HepG2 (cell line): ENCODE measurements around the gene DTX4. TPM values are rescaled to one million over a fixed set of nuclear protein-coding genes. Genes with fewer than 3 reads are reported as not detected.

Experiments used
- ATAC-seq: fragments of 200-7000 bp; cut with Tn5 transposase; 3 replicates; pipeline ENCODE4 v1.9.1; 2020; ENCODE audit warnings: mild to moderate bottlenecking, moderate library complexity
- BruUV-seq: library from RNA; stranded (reverse); fragments of 400-500 nt; replicated peaks from 2 replicates; lab custom pipeline; 2021; lab: Mats Ljungman, UMichigan
- CTCF ChIA-PET: fragments of 300-600 bp; formaldehyde crosslinking; extraction: SDS; loops from one replicate; lab custom pipeline; 2021; ENCODE audit warnings: low total read pairs, inconsistent platforms, low intra/inter-chr PET ratio; lab: Yijun Ruan, JAX
- POLR2A ChIA-PET: fragments of 350-600 bp; sonication (Branson Sonifier 250); formaldehyde crosslinking; loops from one replicate; lab custom pipeline; 2020; ENCODE audit warnings: antibody characterized with exemption, inconsistent platforms; lab: Yijun Ruan, JAX
- DNase-seq: peaks from one replicate; pipeline ENCODE4 v3.0.0-alpha.2; 2015; ENCODE audit warnings: low spot score
- FAIRE-seq: peaks from 3 replicates; lab custom pipeline; 2011; peaks lifted over from hg19 to GRCh38; lab: Jason Lieb, UNC
- H2AFZ ChIP-seq: one replicate; pipeline ENCODE4 v1.6.1; 2011; ENCODE audit warnings: low read length, inconsistent platforms
- H3K27ac ChIP-seq: fragments of 300-600 bp; 3 replicates; pipeline ENCODE4 v1.8.0; 2011; ENCODE audit warnings: mixed run types, mild to moderate bottlenecking, mixed read lengths, low read length, inconsistent platforms; ENCODE audit not compliant: insufficient read depth; ENCODE audit errors: extremely low read length
- H3K27me3 ChIP-seq, 2 experiments: fragments of 200-600 bp in 1 of 2; 2 replicates in 1 of 2; 3 replicates in 1 of 2; pipeline versions ENCODE4 v1.6.0 to v1.8.0; 2011; ENCODE audit warnings: low read length in 2 of 2, mild to moderate bottlenecking in 2 of 2, moderate library complexity in 2 of 2, inconsistent platforms in 1 of 2; ENCODE audit not compliant: insufficient read depth in 2 of 2, control insufficient read depth in 1 of 2
- H3K36me3 ChIP-seq, 2 experiments: fragments of 200-600 bp in 1 of 2; replicated peaks in 1 of 2; 2 replicates in 1 of 2; 3 replicates in 1 of 2; pipeline versions ENCODE4 v1.5.1 to v1.8.0; 2011; ENCODE audit warnings: low read length in 2 of 2, inconsistent platforms in 1 of 2; ENCODE audit not compliant: insufficient read depth in 2 of 2, control insufficient read depth in 1 of 2
- H3K4me1 ChIP-seq: 2 replicates; pipeline ENCODE4 v1.5.1; 2012; ENCODE audit warnings: low read length, inconsistent platforms; ENCODE audit not compliant: insufficient read depth
- H3K4me2 ChIP-seq: 2 replicates; pipeline ENCODE4 v1.6.0; 2011; ENCODE audit warnings: low read depth, low read length, inconsistent platforms
- H3K4me3 ChIP-seq, 3 experiments: fragments of 200-600 bp in 1 of 3; sonication (generic), shearing (Covaris generic) in 1 of 3; replicated peaks in 1 of 3; 2 replicates each; pipeline ENCODE4 v1.5.1; 2011 to 2016; ENCODE audit warnings: low read length in 3 of 3, inconsistent platforms in 2 of 3, low read depth in 2 of 3, mild to moderate bottlenecking in 2 of 3, control low read depth in 1 of 3, mixed read lengths in 1 of 3; ENCODE audit not compliant: insufficient read depth in 1 of 3
- H3K79me2 ChIP-seq: one replicate; pipeline ENCODE4 v1.6.1; 2011; ENCODE audit warnings: low read length, inconsistent platforms; ENCODE audit not compliant: insufficient read depth
- H3K9ac ChIP-seq: 2 replicates; pipeline ENCODE4 v1.6.0; 2011; ENCODE audit warnings: mild to moderate bottlenecking, low read depth, low read length, inconsistent platforms; ENCODE audit not compliant: insufficient read depth
- H3K9me3 ChIP-seq: 2 replicates; pipeline ENCODE4 v1.5.1; 2012; ENCODE audit warnings: mild to moderate bottlenecking, low read length
- H4K20me1 ChIP-seq: 2 replicates; pipeline ENCODE4 v1.6.0; 2011; ENCODE audit warnings: inconsistent platforms, mild to moderate bottlenecking, low read length, moderate library complexity; ENCODE audit not compliant: insufficient read depth
- AGO2 ChIP-seq: fragments of 200-400 bp; formaldehyde crosslinking; optimal IDR thresholded peaks from 2 replicates; pipeline ENCODE3; 2017; ENCODE audit warnings: mild to moderate bottlenecking, low read depth, low read length, moderate library complexity
- ATF1 ChIP-seq: IDR thresholded peaks from 2 replicates; pipeline ENCODE4 v1.6.1; 2016; ENCODE audit warnings: mild to moderate bottlenecking, control low read depth
- CAMTA2 ChIP-seq: sonication (generic); formaldehyde crosslinking; IDR thresholded peaks from 2 replicates; pipeline ENCODE4 v1.4.0; 2020; ENCODE audit warnings: mild to moderate bottlenecking, missing genetic modification reagents, borderline replicate concordance
- CCDC6 ChIP-seq: sonication (generic); formaldehyde crosslinking; IDR thresholded peaks from 2 replicates; pipeline ENCODE4 v1.8.1; 2022; ENCODE audit warnings: mild to moderate bottlenecking, missing genetic modification reagents, moderate library complexity
- DBP ChIP-seq: sonication (generic); formaldehyde crosslinking; IDR thresholded peaks from 2 replicates; pipeline ENCODE4 v1.4.0; 2020; ENCODE audit warnings: missing genetic modification reagents; ENCODE audit errors: not compliant biosample characterization
- GLI4 ChIP-seq: sonication (generic); formaldehyde crosslinking; IDR thresholded peaks from 2 replicates; pipeline ENCODE4 v1.5.1; 2020; ENCODE audit warnings: missing genetic modification reagents, mild to moderate bottlenecking, moderate library complexity, borderline replicate concordance
- HNF4G ChIP-seq, 2 experiments: sonication (generic) in 1 of 2; formaldehyde crosslinking in 1 of 2; IDR thresholded peaks; 2 replicates each; pipeline versions ENCODE4 v1.4.0 to v1.6.1; 2011 to 2020; ENCODE audit warnings: borderline replicate concordance in 2 of 2, low read depth in 2 of 2, mild to moderate bottlenecking in 2 of 2, low read length in 1 of 2, missing genetic modification reagents in 1 of 2, moderate library complexity in 1 of 2
- KLF9 ChIP-seq: IDR thresholded peaks from 2 replicates; pipeline ENCODE4 v1.6.1; 2016; ENCODE audit warnings: low read depth
- MAFF ChIP-seq: IDR thresholded peaks from 2 replicates; pipeline ENCODE4 v1.6.1; 2011; ENCODE audit warnings: low read depth, low read length, improper control_type of control experiment
- MED1 ChIP-seq: sonication (generic); formaldehyde crosslinking; IDR thresholded peaks from 2 replicates; pipeline ENCODE4 v1.4.0; 2020; ENCODE audit warnings: missing genetic modification reagents
- PHB2 ChIP-seq: fragments of 450-650 bp; IDR thresholded peaks from 2 replicates; pipeline ENCODE4 v1.6.1; 2018; ENCODE audit not compliant: partially characterized antibody
- RXRB ChIP-seq: IDR thresholded peaks from 2 replicates; pipeline ENCODE4 v1.6.1; 2016; ENCODE audit warnings: borderline replicate concordance, missing genetic modification reagents, missing compliant biosample characterization
- SIX1 ChIP-seq: sonication (generic); formaldehyde crosslinking; IDR thresholded peaks from 2 replicates; pipeline ENCODE4 v1.4.0; 2020; ENCODE audit warnings: missing genetic modification reagents, borderline replicate concordance
- ZNF501 ChIP-seq: sonication (generic); formaldehyde crosslinking; IDR thresholded peaks from 2 replicates; pipeline ENCODE4 v1.5.1; 2020; ENCODE audit warnings: mild to moderate bottlenecking, moderate library complexity, missing genetic modification reagents
- ZNF530 ChIP-seq: sonication (generic); formaldehyde crosslinking; IDR thresholded peaks from 2 replicates; pipeline ENCODE4 v1.5.0; 2020; ENCODE audit warnings: low read depth, mild to moderate bottlenecking, missing genetic modification reagents
- ZNF543 ChIP-seq: sonication (generic); formaldehyde crosslinking; IDR thresholded peaks from 2 replicates; pipeline ENCODE4 v1.4.0; 2020; ENCODE audit warnings: mild to moderate bottlenecking, missing genetic modification reagents
- ZNF773 ChIP-seq: sonication (generic); formaldehyde crosslinking; IDR thresholded peaks from 2 replicates; pipeline ENCODE4 v1.4.0; 2020; ENCODE audit warnings: missing genetic modification reagents, borderline replicate concordance
- WGBS: methylation state at CpG from one replicate; pipeline ENCODE4 v1.1.6; 2017; ENCODE audit warnings: low lambda C conversion rate; 5-methylcytosine and 5-hydroxymethylcytosine counted together
- in situ Hi-C: cut with HindIII; loops from 2 replicates; pipeline ENCODE4 v1.10.0; 2017; ENCODE audit warnings: low pct_unique_long_range_greater_than_20kb; ENCODE audit not compliant: extremely low pct_ligation_motif_present
- intact Hi-C: fragments of 100-400 bp; cut with micrococcal nuclease; formaldehyde crosslinking; loops from one replicate; pipeline ENCODE4 v1.10.0; 2022; ENCODE audit not compliant: unreplicated experiment
- polyA plus RNA-seq, 8 experiments: library from polyadenylated mRNA; depleted of rRNA in 3 of 8; stranded (reverse) in 7 of 8; unstranded in 1 of 8; fragments of >200 nt; fragmentation: Illumina TruSeq in 4 of 8; extraction: Trizol in 4 of 8; gene quantifications; 2 replicates each; pipeline versions ENCODE4 v1.2.1 to v1.2.3, GENCODE V29; 2011 to 2016; ENCODE audit warnings: low read depth in 4 of 8, missing spikeins in 1 of 8, mixed read lengths in 1 of 8; ENCODE audit not compliant: insufficient read depth in 1 of 8
- total RNA-seq, 5 experiments: library from RNA; depleted of rRNA; stranded (reverse); fragments of >200 nt; fragmentation: Illumina TruSeq; extraction: Trizol; gene quantifications; 2 replicates each; pipeline ENCODE4 v1.2.3, GENCODE V29; 2016; ENCODE audit warnings: low read depth in 1 of 5
- TF ChIP-seq, protein P1 (sequence below): sonication (generic); formaldehyde crosslinking; IDR thresholded peaks from 2 replicates; pipeline ENCODE4 v1.4.0; 2020; ENCODE audit warnings: missing genetic modification reagents, borderline replicate concordance
- TF ChIP-seq, protein P2 (sequence below): sonication (generic); formaldehyde crosslinking; IDR thresholded peaks from 2 replicates; pipeline ENCODE4 v1.5.1; 2020; ENCODE audit warnings: missing genetic modification reagents, mild to moderate bottlenecking, borderline replicate concordance

Gene DTX4
- total and polyA plus RNA-seq, 2 of the 13 experiments (the other 11 are each of a cell fraction or from before 2014, with no cell fraction given): 0.67 to 5.6 TPM

DNA sequence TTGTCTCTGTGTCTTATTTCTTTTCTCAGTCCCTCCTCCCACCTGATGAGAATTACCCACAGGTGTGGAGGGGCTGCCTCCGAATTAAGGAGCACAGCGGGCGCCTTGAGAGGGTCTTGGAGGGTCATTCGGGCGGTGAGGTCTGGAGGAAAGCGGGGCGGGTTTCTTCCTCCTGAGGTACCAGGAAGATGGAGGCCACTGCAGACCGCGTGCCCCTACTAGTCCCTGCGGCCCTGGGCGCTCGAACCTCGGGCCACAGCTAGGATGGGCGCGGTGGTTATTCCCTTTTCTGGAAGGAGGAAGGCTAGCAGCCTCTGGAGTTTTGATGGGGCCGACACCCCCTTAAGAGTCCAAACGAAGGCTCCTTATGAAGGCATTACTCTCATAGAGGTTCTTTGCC lies 34.7 kb upstream of the DTX4 start:
- Histone ChIP-seq H4K20me1 (no peaks in the 10 kb centered on the region), H3K4me2 (no peak overlapping the region), H3K27me3 (no peaks in the 10 kb centered on the region), H3K36me3 (no peaks in the 10 kb centered on the region), H3K9me3 (peaks cover 4% of the 10 kb centered on the region), H3K4me1 (peaks cover 19% of the 10 kb centered on the region), H3K9ac (no peak overlapping the region), H3K79me2 (no peaks in the 10 kb centered on the region), H3K4me3 (no peak overlapping the region), H3K27ac (no peak overlapping the region), H2AFZ (no peak overlapping the region)
- intact Hi-C loops (loop anchor here (10.0 kb wide), 1 partner anchor 482 kb away; no protein-coding TSS in a partner anchor), in situ Hi-C loops (loop anchor here (5.0 kb wide), 1 partner anchor 40 kb away; no protein-coding TSS in a partner anchor)
- CTCF ChIA-PET: no interaction called here
- ATAC-seq (no peak), FAIRE-seq (no peak), DNase-seq (no peak)
- POLR2A ChIA-PET: no interaction called here
- BruUV-seq: no TSS peak
- TF ChIP-seq AGO2 (no peak), SIX1 (no peak), ZNF530 (CRISPR knock-in tag) (no peak), MED1 (no peak), HNF4G (IDR thresholded peaks at IDR 0.05; ENCODE audit: borderline replicate concordance, low read depth, low read length) (no peak), HNF4G (CRISPR knock-in tag; IDR thresholded peaks at IDR 0.05; ENCODE audit: borderline replicate concordance, low read depth) (no peak), ZNF543 (CRISPR knock-in tag) (no peak), GLI4 (no peak), ATF1 (CRISPR knock-in tag) (no peak), DBP (no peak), PHB2 (no peak), KLF9 (CRISPR knock-in tag) (no peak), ZNF501 (no peak), CCDC6 (CRISPR knock-in tag) (no peak), RXRB (CRISPR knock-in tag) (no peak), CAMTA2 (CRISPR knock-in tag) (no peak), MAFF (no peak), ZNF773 (CRISPR knock-in tag) (no peak)
- TF ChIP-seq, protein P1, sequence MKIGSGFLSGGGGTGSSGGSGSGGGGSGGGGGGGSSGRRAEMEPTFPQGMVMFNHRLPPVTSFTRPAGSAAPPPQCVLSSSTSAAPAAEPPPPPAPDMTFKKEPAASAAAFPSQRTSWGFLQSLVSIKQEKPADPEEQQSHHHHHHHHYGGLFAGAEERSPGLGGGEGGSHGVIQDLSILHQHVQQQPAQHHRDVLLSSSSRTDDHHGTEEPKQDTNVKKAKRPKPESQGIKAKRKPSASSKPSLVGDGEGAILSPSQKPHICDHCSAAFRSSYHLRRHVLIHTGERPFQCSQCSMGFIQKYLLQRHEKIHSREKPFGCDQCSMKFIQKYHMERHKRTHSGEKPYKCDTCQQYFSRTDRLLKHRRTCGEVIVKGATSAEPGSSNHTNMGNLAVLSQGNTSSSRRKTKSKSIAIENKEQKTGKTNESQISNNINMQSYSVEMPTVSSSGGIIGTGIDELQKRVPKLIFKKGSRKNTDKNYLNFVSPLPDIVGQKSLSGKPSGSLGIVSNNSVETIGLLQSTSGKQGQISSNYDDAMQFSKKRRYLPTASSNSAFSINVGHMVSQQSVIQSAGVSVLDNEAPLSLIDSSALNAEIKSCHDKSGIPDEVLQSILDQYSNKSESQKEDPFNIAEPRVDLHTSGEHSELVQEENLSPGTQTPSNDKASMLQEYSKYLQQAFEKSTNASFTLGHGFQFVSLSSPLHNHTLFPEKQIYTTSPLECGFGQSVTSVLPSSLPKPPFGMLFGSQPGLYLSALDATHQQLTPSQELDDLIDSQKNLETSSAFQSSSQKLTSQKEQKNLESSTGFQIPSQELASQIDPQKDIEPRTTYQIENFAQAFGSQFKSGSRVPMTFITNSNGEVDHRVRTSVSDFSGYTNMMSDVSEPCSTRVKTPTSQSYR (CRISPR knock-in tag): no peak
- TF ChIP-seq, protein P2, sequence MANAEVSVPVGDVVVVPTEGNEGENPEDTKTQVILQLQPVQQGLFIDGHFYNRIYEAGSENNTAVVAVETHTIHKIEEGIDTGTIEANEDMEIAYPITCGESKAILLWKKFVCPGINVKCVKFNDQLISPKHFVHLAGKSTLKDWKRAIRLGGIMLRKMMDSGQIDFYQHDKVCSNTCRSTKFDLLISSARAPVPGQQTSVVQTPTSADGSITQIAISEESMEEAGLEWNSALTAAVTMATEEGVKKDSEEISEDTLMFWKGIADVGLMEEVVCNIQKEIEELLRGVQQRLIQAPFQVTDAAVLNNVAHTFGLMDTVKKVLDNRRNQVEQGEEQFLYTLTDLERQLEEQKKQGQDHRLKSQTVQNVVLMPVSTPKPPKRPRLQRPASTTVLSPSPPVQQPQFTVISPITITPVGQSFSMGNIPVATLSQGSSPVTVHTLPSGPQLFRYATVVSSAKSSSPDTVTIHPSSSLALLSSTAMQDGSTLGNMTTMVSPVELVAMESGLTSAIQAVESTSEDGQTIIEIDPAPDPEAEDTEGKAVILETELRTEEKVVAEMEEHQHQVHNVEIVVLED (CRISPR knock-in tag): no peak
- WGBS: 98% methylated on average over 15 of the region's 17 CpGs
